ENCODE measurements around the gene PRR20E.
"Not testable (repeated sequence)": the region's sequence is repeated elsewhere in the genome, so short reads cannot be mapped to it uniquely, and the experiment has no call there.

PRR20E gene
- 0 reads per million in 2 donors for total RNA-seq

- not testable (repeated sequence) for DNase-seq
These were observed at the start of gene PRR20E for GRCh38 chr13:57166897-57167296. Gene PRR20E (plus strand): TSS chr13:57167197. CDS start chr13:57167584, 387 bp downstream.

GRCh38 chr13:57123681-57124080, 43.3 kb upstream of the PRR20E start:
- no peak for DNase-seq

- DNase-seq = no peak
These were observed 38.1 kb upstream of the PRR20E start for GRCh38 chr13:57128909-57129308.

GRCh38 chr13:57136093-57136492, 30.9 kb upstream of the PRR20E start:
- no peak for DNase-seq

- no peak for DNase-seq
These were observed 29.4 kb upstream of the PRR20E start for GRCh38 chr13:57137585-57137984.

DNA sequence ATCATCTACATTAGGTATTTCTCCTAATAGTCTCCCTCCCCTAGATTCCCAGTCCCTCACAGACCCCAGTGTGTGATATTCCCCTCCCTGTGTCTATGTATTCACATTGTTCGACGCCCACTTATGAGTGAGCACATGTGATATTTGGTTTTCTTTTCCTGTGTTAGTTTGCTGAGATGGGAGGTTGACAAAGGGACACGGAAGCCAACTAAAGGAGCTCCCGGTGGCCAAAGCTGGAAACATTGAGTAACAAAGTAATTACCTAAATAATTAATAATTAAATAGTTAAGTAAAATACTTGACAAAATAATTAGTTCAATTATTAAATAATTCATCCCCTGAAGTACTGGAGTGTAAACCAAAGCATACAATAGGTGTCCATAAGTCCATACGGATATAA, 28.0 kb upstream of the PRR20E start:
- DNase-seq = no peak

DNA sequence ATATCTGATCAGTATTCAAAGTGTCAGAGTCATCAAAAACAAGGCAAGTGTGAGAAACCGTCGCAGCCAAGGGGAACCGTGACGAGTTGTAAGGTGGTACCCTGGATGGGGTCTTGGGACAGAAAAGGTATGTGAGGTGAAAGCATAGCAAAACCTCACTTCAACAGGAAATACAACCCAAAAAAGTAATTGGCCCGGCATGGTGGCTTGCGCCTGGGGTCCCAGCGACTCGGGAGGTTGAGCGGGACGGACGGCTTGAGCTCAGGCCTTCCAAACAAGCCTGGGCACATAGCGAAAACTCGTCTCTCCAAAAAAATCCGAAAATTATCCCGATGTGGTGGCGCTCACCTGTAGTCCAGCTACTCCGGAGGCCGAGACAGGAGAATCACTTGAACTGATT, 27.2 kb upstream of the PRR20E start:
- DNase-seq = not testable (repeated sequence)

DNA sequence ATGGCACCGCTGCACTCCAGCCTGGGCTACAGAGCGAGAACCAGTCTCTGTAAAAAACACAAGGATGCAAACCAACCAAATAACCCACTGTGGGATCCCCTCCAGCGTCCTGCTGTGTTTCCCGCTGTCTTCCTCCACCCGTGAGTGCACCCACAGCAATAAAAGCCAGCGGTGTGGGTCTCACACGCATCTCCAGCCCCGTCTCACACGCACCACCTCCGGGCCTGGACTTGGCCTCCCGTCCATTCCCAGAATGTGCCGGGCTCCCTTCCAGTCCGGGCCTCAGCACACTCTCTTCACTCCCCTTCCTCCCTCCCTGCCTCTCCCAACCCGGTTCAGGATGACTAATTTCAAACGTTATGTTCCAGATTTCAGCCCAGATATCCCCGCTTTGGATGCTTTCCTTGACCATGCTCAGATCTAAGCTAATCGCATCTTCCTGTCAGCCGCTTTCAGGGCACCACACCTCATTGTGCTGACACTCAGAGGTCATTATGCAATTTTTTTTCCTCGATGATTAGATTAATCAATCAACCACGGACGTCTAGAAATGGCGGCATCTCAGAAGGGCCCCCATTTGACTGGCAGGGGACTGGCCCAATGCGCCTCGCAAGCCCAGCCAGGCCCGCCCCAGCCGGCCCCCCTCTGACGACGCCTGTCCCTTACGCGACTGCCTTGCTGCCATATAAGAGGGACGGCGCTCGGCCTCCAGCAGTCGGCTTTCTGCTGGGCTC, 26.6 kb upstream of the PRR20E start, which contains the start of gene PRR20A:
Gene PRR20A, plus strand, starts transcription at position 684 of the 734 bp plus-strand sequence. CDS start 387 bp downstream, outside the sequence.
- not testable (repeated sequence) for DNase-seq

DNA sequence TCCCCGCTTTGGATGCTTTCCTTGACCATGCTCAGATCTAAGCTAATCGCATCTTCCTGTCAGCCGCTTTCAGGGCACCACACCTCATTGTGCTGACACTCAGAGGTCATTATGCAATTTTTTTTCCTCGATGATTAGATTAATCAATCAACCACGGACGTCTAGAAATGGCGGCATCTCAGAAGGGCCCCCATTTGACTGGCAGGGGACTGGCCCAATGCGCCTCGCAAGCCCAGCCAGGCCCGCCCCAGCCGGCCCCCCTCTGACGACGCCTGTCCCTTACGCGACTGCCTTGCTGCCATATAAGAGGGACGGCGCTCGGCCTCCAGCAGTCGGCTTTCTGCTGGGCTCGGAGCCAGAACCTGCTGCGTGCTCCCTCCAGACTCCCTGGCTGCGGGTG, 19.8 kb upstream of the PRR20E start, which contains the start of gene PRR20B:
Gene PRR20B, plus strand, starts transcription at position 301 of the 400 bp plus-strand sequence. CDS start 387 bp downstream, outside the sequence.
- DNase-seq = not testable (repeated sequence)

- DNase-seq = not testable (repeated sequence)
These were observed 18.9 kb upstream of the PRR20E start for GRCh38 chr13:57148106-57148505.

- DNase-seq = not testable (repeated sequence)
These were observed 13.2 kb upstream of the PRR20E start, which contains the start of gene PRR20C for GRCh38 chr13:57153761-57154160. Gene PRR20C (plus strand): TSS chr13:57154061. CDS start chr13:57154448, 387 bp downstream.

DNA sequence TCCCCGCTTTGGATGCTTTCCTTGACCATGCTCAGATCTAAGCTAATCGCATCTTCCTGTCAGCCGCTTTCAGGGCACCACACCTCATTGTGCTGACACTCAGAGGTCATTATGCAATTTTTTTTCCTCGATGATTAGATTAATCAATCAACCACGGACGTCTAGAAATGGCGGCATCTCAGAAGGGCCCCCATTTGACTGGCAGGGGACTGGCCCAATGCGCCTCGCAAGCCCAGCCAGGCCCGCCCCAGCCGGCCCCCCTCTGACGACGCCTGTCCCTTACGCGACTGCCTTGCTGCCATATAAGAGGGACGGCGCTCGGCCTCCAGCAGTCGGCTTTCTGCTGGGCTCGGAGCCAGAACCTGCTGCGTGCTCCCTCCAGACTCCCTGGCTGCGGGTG, 6.7 kb upstream of the PRR20E start, which contains the start of gene PRR20D:
Gene PRR20D, plus strand, starts transcription at position 301 of the 400 bp plus-strand sequence. CDS start 387 bp downstream, outside the sequence.
- not testable (repeated sequence) for DNase-seq

- DNase-seq = no peak
These were observed 24.7 kb downstream of the PRR20E start for GRCh38 chr13:57191667-57192066.

- no peak for DNase-seq
These were observed 46.0 kb downstream of the PRR20E start for GRCh38 chr13:57212989-57213388.

Data from activated gamma-delta T cell (primary cell).